ENCODE measurements around the gene ATP6AP2.
A peak's percentile ranks its signal among the peaks of the same experiment; 100 is the strongest.

The ATP6AP2 gene

DNA sequence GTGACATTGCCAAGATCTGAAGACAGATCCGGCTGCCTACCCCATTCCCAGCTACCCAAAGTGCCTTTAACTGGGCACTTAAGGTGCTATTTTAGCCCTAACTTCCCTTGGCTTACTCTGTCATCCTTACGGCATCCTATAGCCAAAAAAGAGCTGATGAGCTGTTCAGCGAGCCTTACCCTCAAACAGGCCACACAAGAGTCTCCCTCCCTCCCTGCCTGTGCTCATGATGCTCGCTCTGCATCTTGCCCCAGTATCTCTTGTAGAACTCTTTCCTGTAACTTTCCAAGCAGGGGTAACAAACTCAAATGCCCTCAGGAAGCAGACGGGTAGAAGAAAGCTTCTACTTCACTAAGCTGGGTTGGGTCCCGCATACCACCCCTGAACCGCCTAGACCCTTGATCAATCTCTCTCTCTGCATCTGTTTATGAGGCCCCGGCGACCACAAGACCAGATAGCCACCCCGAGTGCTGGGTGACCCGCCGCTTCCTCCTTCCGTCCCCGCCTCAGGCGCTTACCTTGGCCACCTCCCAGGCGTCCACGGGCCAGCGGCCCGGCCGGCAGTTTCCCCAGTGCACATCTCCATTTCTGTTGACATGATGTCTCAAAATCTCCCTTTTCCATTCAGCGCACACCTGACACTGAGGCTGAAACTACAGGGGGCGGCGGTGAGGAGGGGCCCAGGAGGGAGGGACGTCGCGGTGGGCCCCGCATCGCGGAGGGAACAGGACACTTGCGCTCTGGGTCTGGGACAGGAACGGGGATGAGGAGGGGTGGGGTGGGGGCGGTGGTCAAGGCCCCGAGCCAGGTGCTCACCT lies 65.9 kb downstream of the ATP6AP2 start:
- DNase-seq = peak in 1 of 2 donors; percentile 1

DNA sequence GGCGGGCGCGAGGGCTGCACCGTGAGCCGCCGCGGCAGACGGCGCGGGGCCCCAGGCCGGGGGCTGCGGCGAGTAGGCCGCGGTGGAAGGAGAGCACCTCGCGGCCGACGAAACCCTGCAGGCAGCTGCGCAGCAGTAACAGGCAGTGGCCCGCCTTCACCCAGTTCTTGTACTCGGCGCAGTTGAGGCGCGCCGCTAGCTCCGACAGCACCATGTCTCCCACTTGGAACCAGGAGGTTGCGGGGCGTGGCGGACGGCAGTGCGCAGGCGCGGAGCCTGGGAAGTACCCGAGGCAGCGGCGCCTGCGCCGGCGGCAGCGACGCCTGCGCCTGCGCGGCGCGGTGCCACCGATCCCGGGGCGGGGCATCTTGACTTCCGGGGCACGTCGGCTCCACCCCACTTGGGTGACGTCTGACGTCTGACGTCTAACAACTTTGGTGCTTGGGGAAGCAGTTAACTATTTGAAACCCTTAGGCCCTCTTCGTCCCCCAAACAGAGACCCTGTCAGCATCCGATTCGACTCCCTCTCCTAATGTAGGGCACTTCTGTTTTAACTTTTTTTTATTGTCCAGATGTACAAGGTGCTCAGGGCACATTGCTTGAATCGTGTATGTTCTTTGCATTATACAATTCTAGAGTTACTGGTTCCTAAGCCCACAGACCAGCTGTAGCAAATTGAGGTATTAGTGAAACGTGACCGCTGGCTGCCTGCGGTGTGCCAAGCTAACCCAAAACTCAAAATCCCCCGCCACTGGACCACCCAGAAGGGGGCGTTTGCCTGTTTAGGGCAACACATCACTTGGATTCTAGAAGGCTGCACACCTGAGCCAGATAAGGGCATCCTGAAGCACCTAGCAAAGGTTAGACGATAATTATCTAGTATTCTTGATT lies 66.8 kb downstream of the ATP6AP2 start, which contains the start of gene CXorf38:
Gene CXorf38, minus strand, starts transcription at position 255 of the 891 bp plus-strand sequence. Its CDS starts 41 bp downstream, at position 214.
- DNase-seq = peak; percentile 57 to 61

DNA sequence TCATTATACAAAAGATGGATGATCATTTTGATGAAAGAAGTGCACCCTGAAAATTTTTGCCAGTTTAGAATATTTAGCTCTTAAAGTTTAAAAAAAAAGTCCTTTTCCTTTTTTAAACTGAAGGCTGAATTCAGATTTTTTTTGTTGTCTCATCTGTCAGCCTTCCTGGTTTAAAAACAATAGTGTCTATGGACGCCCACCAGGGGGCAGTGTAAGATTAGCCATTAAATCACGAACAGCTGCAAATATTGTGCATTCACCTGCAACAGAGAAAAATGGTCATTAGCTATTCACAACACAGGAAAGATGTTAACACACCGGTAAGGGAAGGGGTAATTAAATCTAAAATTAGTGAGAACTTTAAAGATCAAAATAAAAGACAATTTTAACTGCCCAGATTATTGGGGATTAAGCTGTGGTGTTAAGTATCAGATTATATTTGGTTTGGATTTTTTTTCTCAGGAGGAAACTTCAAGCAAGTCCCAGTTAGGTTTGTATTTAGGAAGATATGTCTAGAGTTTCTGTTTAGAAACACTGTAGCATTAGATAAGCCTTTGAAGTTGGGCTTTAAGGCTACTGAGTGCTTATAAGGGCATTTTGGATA lies 71.0 kb downstream of the ATP6AP2 start:
- peak in 1 of 2 donors; percentile 12 for DNase-seq

DNA sequence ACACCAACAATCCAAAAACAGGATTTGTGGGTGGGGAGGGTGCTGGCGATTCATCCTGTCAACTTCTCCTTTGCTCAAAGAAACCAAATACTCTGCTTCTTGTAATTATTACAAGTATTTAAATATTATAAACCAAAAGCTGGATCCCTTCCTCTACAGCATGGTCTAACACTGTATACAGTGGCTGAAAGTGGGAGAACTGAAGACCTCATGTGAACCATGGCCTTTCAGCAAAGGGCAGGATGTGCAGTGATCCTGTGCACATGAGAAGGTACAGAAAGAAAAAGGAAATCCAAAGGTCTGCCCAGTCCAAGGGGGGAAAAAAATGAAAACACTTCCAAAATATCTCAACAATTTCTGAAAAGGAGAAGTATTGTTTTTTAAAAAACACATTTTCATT lies 71.9 kb downstream of the ATP6AP2 start:
- DNase-seq = no peak

DNA sequence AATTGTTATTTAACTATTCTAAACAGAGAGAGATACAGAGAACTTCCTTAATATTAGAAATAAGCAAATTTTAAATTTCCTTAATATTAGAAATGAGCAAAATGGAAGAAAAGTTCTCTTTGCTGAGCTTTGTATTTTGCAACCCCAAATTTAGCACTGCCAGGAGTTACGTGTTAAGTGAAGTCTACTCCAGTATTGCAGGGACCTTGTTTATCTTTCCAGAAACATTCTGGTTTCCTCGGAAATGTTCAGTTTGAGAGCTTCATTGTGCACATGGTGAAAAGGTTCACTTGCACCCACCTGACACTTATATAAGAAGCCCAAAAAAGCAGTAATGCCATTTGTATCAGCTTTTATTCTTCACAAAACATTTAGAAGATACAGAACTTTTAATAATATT lies 72.8 kb downstream of the ATP6AP2 start:
- DNase-seq = no peak

Measured in bone marrow (tissue), 2 donors.